Activated CD4-positive, alpha-beta T cell treated with anti-CD3 and anti-CD28 coated beads for 36 hours (primary cell): ENCODE results near the gene PDE9A. TPM values are rescaled to one million over a fixed set of nuclear protein-coding genes. Genes with fewer than 3 reads are reported as not detected.

Source experiments
- ATAC-seq: fragments of 200-7000 bp; cut with Tn5 transposase; one replicate; pipeline ENCODE4 v1.10.0; 2021; ENCODE audit warnings: mild to moderate bottlenecking, moderate library complexity
- CTCF ChIA-PET: fragments of 350-600 bp; sonication (Branson Sonifier 250); formaldehyde crosslinking; loops from one replicate; lab custom pipeline; 2021; ENCODE audit warnings: antibody characterized with exemption; lab: Charles Lee
- POLR2A ChIA-PET: fragments of 350-600 bp; sonication (Branson Sonifier 250); formaldehyde crosslinking; loops from one replicate; lab custom pipeline; 2021; ENCODE audit warnings: antibody characterized with exemption, inconsistent platforms; lab: Charles Lee
- DNase-seq: peaks from one replicate; pipeline ENCODE4 v3.0.0-alpha.2; 2020
- H3K27ac Mint-ChIP-seq: one replicate; pipeline ENCODE4 v1.8.0; 2021; ENCODE audit warnings: mixed read lengths
- H3K27me3 Mint-ChIP-seq: one replicate; pipeline ENCODE4 v1.8.0; 2021; ENCODE audit warnings: mixed read lengths
- H3K36me3 Mint-ChIP-seq: one replicate; pipeline ENCODE4 v1.8.0; 2021; ENCODE audit warnings: low read depth, mixed read lengths
- H3K4me1 Mint-ChIP-seq: one replicate; pipeline ENCODE4 v1.8.0; 2021; ENCODE audit warnings: mixed read lengths
- H3K4me3 Mint-ChIP-seq: one replicate; pipeline ENCODE4 v1.8.0; 2021; ENCODE audit warnings: mild to moderate bottlenecking, moderate library complexity, mixed read lengths
- H3K9me3 Mint-ChIP-seq: one replicate; pipeline ENCODE4 v1.8.0; 2021; ENCODE audit warnings: low read depth, mixed read lengths
- intact Hi-C, 2 experiments: fragments of 100-400 bp; cut with DNase I in 1 of 2; cut with micrococcal nuclease in 1 of 2; formaldehyde crosslinking; loops; one replicate each; pipeline versions ENCODE4 v1.14.2 to v1.15.1; 2022 to 2024; cut with DNase I, micrococcal nuclease
- total RNA-seq, 2 experiments: library from RNA; stranded (reverse); gene quantifications; one replicate each; pipeline ENCODE4 v1.2.3, GENCODE V29; 2021

PDE9A gene
- total RNA-seq, 2 experiments from 2014 or later, result 7.1 to 7.3 TPM

GRCh38 chr21:42722808-42723473 lies 69.5 kb downstream of the PDE9A start:
- Mint-ChIP-seq H3K4me1 (peaks cover 7% of the 10 kb centered on the region), H3K9me3 (no peaks in the 10 kb centered on the region), H3K27ac (no peak overlapping the region), H3K36me3 (no peaks in the 10 kb centered on the region), H3K27me3 (no peaks in the 10 kb centered on the region), H3K4me3 (no peak overlapping the region)
- intact Hi-C loops, result no loop called here
- ChIA-PET POLR2A (no interaction called here), CTCF (no interaction called here)
- ATAC-seq (no peak), DNase-seq (no peak)

GRCh38 chr21:42724226-42724920 lies 71.0 kb downstream of the PDE9A start:
- H3K4me3 Mint-ChIP-seq, result no peak overlapping the region
- H3K4me1 Mint-ChIP-seq, result peaks cover 7% of the 10 kb centered on the region
- no peaks in the 10 kb centered on the region for H3K36me3 Mint-ChIP-seq
- DNase-seq (no peak), ATAC-seq (no peak)
- H3K27ac Mint-ChIP-seq, result no peak overlapping the region
- no peaks in the 10 kb centered on the region for H3K9me3 Mint-ChIP-seq
- H3K27me3 Mint-ChIP-seq, result no peaks in the 10 kb centered on the region
- intact Hi-C loops, result no loop called here
- ChIA-PET POLR2A (no interaction called here), CTCF (interaction anchor here (0.6 kb wide), 1 partner anchor 55 kb away, joined by 3 read pairs; no protein-coding TSS in a partner anchor)

- POLR2A ChIA-PET, result no interaction called here
- DNase-seq, result no peak
- H3K27ac Mint-ChIP-seq, result no peak overlapping the region
These were observed 72.1 kb downstream of the PDE9A start for GRCh38 chr21:42725416-42725930.

GRCh38 chr21:42731264-42732032 lies 78.0 kb downstream of the PDE9A start:
- POLR2A ChIA-PET, result no interaction called here
- no peak for ATAC-seq
- H3K36me3 Mint-ChIP-seq, result peaks cover 4% of the 10 kb centered on the region
- no peaks in the 10 kb centered on the region for H3K27me3 Mint-ChIP-seq
- no peak overlapping the region for H3K27ac Mint-ChIP-seq
- CTCF ChIA-PET, result no interaction called here
- no peak overlapping the region for H3K4me3 Mint-ChIP-seq
- peaks cover 16% of the 10 kb centered on the region for H3K4me1 Mint-ChIP-seq
- no peak for DNase-seq
- intact Hi-C loops, result no loop called here
- peaks cover 3% of the 10 kb centered on the region for H3K9me3 Mint-ChIP-seq

More at GRCh38 chr21:42725416-42725930, 72.1 kb downstream of the PDE9A start:
- peaks cover 3% of the 10 kb centered on the region for H3K9me3 Mint-ChIP-seq
- H3K4me3 Mint-ChIP-seq, result no peak overlapping the region
- CTCF ChIA-PET, result no interaction called here
- peaks cover 7% of the 10 kb centered on the region for H3K4me1 Mint-ChIP-seq
- intact Hi-C loops, result no loop called here
- ATAC-seq, result no peak
- peaks cover 2% of the 10 kb centered on the region for H3K36me3 Mint-ChIP-seq
- H3K27me3 Mint-ChIP-seq, result no peaks in the 10 kb centered on the region

- ChIA-PET POLR2A (no interaction called here), CTCF (no interaction called here)
- ATAC-seq, result no peak
These were observed 78.6 kb downstream of the PDE9A start for GRCh38 chr21:42732033-42732410.

GRCh38 chr21:42733037-42733627 lies 79.7 kb downstream of the PDE9A start:
- Mint-ChIP-seq H3K4me1 (peaks cover 31% of the 10 kb centered on the region), H3K36me3 (peaks cover 4% of the 10 kb centered on the region), H3K4me3 (no peak overlapping the region), H3K27me3 (no peaks in the 10 kb centered on the region), H3K9me3 (peaks cover 3% of the 10 kb centered on the region), H3K27ac (no peak overlapping the region)
- intact Hi-C loops, result no loop called here
- ChIA-PET POLR2A (no interaction called here), CTCF (interaction anchor here (0.7 kb wide), 1 partner anchor 1277 kb away, joined by 3 read pairs; no protein-coding TSS in a partner anchor)
- DNase-seq (no peak), ATAC-seq (no peak)

More at GRCh38 chr21:42732033-42732410, 78.6 kb downstream of the PDE9A start:
- H3K4me3 Mint-ChIP-seq, result no peak overlapping the region
- DNase-seq, result no peak
- peaks cover 4% of the 10 kb centered on the region for H3K36me3 Mint-ChIP-seq
- intact Hi-C loops, result no loop called here
- peaks cover 3% of the 10 kb centered on the region for H3K9me3 Mint-ChIP-seq
- no peak overlapping the region for H3K27ac Mint-ChIP-seq
- peaks cover 20% of the 10 kb centered on the region for H3K4me1 Mint-ChIP-seq
- no peaks in the 10 kb centered on the region for H3K27me3 Mint-ChIP-seq

- Mint-ChIP-seq H3K9me3 (peaks cover 3% of the 10 kb centered on the region), H3K4me1 (peaks cover 37% of the 10 kb centered on the region), H3K27ac (no peak overlapping the region), H3K27me3 (no peaks in the 10 kb centered on the region), H3K4me3 (no peak overlapping the region), H3K36me3 (peaks cover 4% of the 10 kb centered on the region)
- DNase-seq (no peak), ATAC-seq (no peak)
- POLR2A ChIA-PET, result no interaction called here
- CTCF ChIA-PET, result no interaction called here
- intact Hi-C loops, result no loop called here
These were observed 80.5 kb downstream of the PDE9A start for GRCh38 chr21:42733874-42734273.

GRCh38 chr21:42734323-42734971 lies 81.0 kb downstream of the PDE9A start:
- intact Hi-C loops, result no loop called here
- H3K4me3 Mint-ChIP-seq, result no peak overlapping the region
- H3K27ac Mint-ChIP-seq, result no peak overlapping the region
- ATAC-seq (no peak), DNase-seq (no peak)
- ChIA-PET POLR2A (no interaction called here), CTCF (no interaction called here)
- peaks cover 4% of the 10 kb centered on the region for H3K36me3 Mint-ChIP-seq
- H3K9me3 Mint-ChIP-seq, result peaks cover 3% of the 10 kb centered on the region
- peaks cover 37% of the 10 kb centered on the region for H3K4me1 Mint-ChIP-seq
- H3K27me3 Mint-ChIP-seq, result no peaks in the 10 kb centered on the region

GRCh38 chr21:42735061-42735460 lies 81.6 kb downstream of the PDE9A start:
- POLR2A ChIA-PET, result interaction anchor here (0.6 kb wide), 1 partner anchor 82 kb away, joined by 3 read pairs; no protein-coding TSS in a partner anchor
- Mint-ChIP-seq H3K4me1 (peaks cover 37% of the 10 kb centered on the region), H3K27me3 (no peaks in the 10 kb centered on the region), H3K9me3 (no peaks in the 10 kb centered on the region), H3K36me3 (peaks cover 2% of the 10 kb centered on the region), H3K4me3 (no peak overlapping the region), H3K27ac (no peak overlapping the region)
- intact Hi-C loops, result loop anchor here in 1 of 2 experiments (5.0 kb wide), 1 partner anchor 82 kb away; no protein-coding TSS in a partner anchor
- CTCF ChIA-PET, result interaction anchor here (0.7 kb wide), 1 partner anchor 166 kb away, joined by 3 read pairs; no protein-coding TSS in a partner anchor
- DNase-seq (no peak), ATAC-seq (no peak)

- H3K9me3 Mint-ChIP-seq, result no peaks in the 10 kb centered on the region
- H3K4me3 Mint-ChIP-seq, result no peak overlapping the region
- ATAC-seq (no peak), DNase-seq (no peak)
- H3K36me3 Mint-ChIP-seq, result peaks cover 2% of the 10 kb centered on the region
- intact Hi-C loops, result loop anchor here in 1 of 2 experiments (5.0 kb wide), 1 partner anchor 81 kb away; no protein-coding TSS in a partner anchor
- ChIA-PET CTCF (no interaction called here), POLR2A (no interaction called here)
- no peak overlapping the region for H3K27ac Mint-ChIP-seq
- no peaks in the 10 kb centered on the region for H3K27me3 Mint-ChIP-seq
- H3K4me1 Mint-ChIP-seq, result peaks cover 37% of the 10 kb centered on the region
These were observed 82.5 kb downstream of the PDE9A start for GRCh38 chr21:42735944-42736343.
